ENCODE results near the gene SLC2A5.

The SLC2A5 gene

DNA sequence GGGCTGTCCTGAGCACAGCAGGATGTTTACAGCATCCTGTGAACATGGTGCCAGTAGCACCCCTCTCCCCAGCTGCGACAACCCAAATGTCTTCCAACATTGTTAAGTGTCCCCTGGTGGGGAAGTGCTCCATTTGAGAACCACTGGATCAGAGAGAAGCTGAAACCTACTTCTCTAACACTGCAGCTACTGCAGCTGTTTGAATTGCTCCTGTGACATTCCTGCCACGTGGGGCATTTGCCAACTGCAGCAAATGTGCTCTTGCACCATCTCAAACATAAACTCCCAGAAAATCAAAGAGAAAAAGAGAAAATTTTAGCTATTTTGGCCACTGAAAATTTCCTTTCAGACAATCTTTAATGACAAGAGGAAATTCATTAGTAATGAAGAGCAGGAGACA lies 11.0 kb downstream of the SLC2A5 start:
- TF ChIP-seq FOXM1 (IDR thresholded peaks at IDR 0.05; ENCODE audit: borderline replicate concordance, low read depth) (no peak), TCF12 (IDR thresholded peaks at IDR 0.05; ENCODE audit: low read depth) (no peak), NFIC (IDR thresholded peaks at IDR 0.05) (no peak), YY1 (IDR thresholded peaks at IDR 0.05; ENCODE audit: low read depth) (no peak), EGR1 (IDR thresholded peaks at IDR 0.05) (no peak), TEAD4 (IDR thresholded peaks at IDR 0.05) (peak; percentile 62)
- TF ChIP-seq, protein P1, sequence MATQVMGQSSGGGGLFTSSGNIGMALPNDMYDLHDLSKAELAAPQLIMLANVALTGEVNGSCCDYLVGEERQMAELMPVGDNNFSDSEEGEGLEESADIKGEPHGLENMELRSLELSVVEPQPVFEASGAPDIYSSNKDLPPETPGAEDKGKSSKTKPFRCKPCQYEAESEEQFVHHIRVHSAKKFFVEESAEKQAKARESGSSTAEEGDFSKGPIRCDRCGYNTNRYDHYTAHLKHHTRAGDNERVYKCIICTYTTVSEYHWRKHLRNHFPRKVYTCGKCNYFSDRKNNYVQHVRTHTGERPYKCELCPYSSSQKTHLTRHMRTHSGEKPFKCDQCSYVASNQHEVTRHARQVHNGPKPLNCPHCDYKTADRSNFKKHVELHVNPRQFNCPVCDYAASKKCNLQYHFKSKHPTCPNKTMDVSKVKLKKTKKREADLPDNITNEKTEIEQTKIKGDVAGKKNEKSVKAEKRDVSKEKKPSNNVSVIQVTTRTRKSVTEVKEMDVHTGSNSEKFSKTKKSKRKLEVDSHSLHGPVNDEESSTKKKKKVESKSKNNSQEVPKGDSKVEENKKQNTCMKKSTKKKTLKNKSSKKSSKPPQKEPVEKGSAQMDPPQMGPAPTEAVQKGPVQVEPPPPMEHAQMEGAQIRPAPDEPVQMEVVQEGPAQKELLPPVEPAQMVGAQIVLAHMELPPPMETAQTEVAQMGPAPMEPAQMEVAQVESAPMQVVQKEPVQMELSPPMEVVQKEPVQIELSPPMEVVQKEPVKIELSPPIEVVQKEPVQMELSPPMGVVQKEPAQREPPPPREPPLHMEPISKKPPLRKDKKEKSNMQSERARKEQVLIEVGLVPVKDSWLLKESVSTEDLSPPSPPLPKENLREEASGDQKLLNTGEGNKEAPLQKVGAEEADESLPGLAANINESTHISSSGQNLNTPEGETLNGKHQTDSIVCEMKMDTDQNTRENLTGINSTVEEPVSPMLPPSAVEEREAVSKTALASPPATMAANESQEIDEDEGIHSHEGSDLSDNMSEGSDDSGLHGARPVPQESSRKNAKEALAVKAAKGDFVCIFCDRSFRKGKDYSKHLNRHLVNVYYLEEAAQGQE (IDR thresholded peaks at IDR 0.05; ENCODE audit: low read depth): no peak
- TF ChIP-seq, protein P2, sequence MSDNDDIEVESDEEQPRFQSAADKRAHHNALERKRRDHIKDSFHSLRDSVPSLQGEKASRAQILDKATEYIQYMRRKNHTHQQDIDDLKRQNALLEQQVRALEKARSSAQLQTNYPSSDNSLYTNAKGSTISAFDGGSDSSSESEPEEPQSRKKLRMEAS (IDR thresholded peaks at IDR 0.05): no peak

DNA sequence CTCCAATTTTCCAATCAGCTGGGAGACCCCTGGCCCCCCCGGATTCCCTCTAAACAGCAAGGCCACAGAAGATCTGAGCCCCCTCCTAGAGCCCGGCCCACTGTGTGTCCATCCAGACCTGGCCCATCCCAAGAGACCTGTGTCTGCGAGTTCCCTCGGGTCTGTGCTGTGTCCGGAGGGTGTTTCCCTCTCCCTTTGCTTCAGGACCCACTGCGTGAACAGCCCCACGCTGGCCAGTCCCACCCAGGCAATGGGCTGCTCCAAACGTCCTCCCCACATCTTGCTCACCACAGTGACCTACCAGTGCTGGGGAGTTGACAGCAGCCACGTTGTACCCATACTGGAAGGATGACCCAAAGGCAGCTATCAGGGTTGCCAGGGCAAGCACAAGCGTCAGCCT lies 11.6 kb downstream of the SLC2A5 start:
- TF ChIP-seq FOXM1 (IDR thresholded peaks at IDR 0.05; ENCODE audit: borderline replicate concordance, low read depth) (no peak), TEAD4 (IDR thresholded peaks at IDR 0.05) (no peak)

DNA sequence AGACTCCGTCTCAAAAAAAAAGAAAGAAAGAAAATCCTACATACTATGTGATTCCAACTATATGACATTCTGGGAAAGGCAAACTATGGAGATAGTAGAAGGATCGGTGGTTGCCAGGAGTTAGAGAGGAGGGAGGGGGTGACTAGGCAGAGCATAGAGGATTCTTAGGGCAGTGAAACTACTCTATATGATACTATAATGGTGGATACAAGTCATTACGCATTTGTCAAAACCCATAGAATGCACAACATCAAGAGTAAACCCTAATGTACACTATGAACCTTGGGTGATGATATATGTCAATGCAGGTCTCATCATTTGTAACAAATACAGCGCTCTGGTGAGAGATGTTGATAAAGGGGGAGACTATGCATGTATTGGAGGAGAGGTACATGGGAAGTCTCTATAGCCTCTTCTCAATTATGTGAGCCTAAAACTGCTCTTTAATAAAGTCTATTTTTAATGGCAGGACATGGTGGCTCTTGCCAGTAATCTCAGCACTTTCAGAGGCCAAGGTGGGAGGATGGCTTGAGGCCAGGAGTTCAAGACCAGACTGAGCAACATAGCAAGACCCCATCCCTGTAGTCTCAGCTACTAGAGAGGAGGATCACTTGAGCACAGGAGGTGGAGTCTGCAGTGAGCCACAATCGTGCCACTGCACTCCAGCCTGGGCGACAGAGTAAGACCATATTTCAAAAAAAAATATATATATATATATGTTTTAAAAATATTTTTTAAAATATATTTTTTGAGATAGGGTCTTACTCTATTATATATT lies 17.0 kb downstream of the SLC2A5 start:
- TF ChIP-seq TAF1 (IDR thresholded peaks at IDR 0.05; ENCODE audit: low read depth): no peak
- TF ChIP-seq, protein P1 (IDR thresholded peaks at IDR 0.05; ENCODE audit: low read depth): no peak
- no peak for TF ChIP-seq EGR1 (IDR thresholded peaks at IDR 0.05)
- TF ChIP-seq RAD21 (IDR thresholded peaks at IDR 0.05; ENCODE audit: low read depth): no peak
- no peak for TF ChIP-seq ZBTB7A (IDR thresholded peaks at IDR 0.05; ENCODE audit: low read depth)
- TF ChIP-seq, protein P2 (IDR thresholded peaks at IDR 0.05): no peak
- no peak for TF ChIP-seq TCF12 (IDR thresholded peaks at IDR 0.05; ENCODE audit: low read depth)
- no peak for TF ChIP-seq NFIC (IDR thresholded peaks at IDR 0.05)
- TF ChIP-seq YY1 (IDR thresholded peaks at IDR 0.05; ENCODE audit: low read depth): no peak
- TF ChIP-seq, protein P3, sequence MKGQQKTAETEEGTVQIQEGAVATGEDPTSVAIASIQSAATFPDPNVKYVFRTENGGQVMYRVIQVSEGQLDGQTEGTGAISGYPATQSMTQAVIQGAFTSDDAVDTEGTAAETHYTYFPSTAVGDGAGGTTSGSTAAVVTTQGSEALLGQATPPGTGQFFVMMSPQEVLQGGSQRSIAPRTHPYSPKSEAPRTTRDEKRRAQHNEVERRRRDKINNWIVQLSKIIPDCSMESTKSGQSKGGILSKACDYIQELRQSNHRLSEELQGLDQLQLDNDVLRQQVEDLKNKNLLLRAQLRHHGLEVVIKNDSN (IDR thresholded peaks at IDR 0.05): no peak
- TF ChIP-seq CEBPB (IDR thresholded peaks at IDR 0.05): no peak
- TF ChIP-seq EP300 (IDR thresholded peaks at IDR 0.05; ENCODE audit: borderline replicate concordance): no peak
- no peak for TF ChIP-seq TEAD4 (IDR thresholded peaks at IDR 0.05)
- TF ChIP-seq CREB1 (IDR thresholded peaks at IDR 0.05; ENCODE audit: low read depth): no peak
- no peak for TF ChIP-seq FOXM1 (IDR thresholded peaks at IDR 0.05; ENCODE audit: borderline replicate concordance, low read depth)

DNA sequence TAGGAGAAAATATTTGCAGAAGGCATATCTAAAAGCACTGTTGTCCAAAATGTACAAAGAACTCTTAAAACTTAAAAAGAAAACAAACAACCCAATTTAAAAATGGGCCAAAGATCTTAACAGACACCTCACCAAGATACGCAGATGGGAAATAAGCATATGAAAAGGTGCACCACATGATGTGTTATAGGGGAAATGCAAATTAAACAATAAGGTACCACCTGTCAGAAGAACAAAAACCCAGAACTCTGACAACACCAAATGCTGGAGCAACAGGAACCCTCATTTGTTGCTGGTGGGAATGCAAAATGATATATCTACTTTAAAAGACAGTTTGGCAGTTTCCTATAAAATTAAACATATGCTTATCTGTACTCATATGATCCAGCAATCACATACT lies 18.1 kb downstream of the SLC2A5 start:
- TF ChIP-seq YY1 (IDR thresholded peaks at IDR 0.05; ENCODE audit: low read depth) (no peak), TEAD4 (IDR thresholded peaks at IDR 0.05) (no peak), EGR1 (IDR thresholded peaks at IDR 0.05) (no peak), CEBPB (IDR thresholded peaks at IDR 0.05) (no peak), NFIC (IDR thresholded peaks at IDR 0.05) (no peak), EP300 (IDR thresholded peaks at IDR 0.05; ENCODE audit: borderline replicate concordance) (no peak), FOXM1 (IDR thresholded peaks at IDR 0.05; ENCODE audit: borderline replicate concordance, low read depth) (no peak), ZBTB7A (IDR thresholded peaks at IDR 0.05; ENCODE audit: low read depth) (no peak), TAF1 (IDR thresholded peaks at IDR 0.05; ENCODE audit: low read depth) (no peak), TCF12 (IDR thresholded peaks at IDR 0.05; ENCODE audit: low read depth) (no peak), RAD21 (IDR thresholded peaks at IDR 0.05; ENCODE audit: low read depth) (no peak)
- TF ChIP-seq, protein P1 (IDR thresholded peaks at IDR 0.05; ENCODE audit: low read depth): no peak
- TF ChIP-seq, protein P2 (IDR thresholded peaks at IDR 0.05): no peak
- TF ChIP-seq, protein P3 (IDR thresholded peaks at IDR 0.05): no peak

Measured in Ishikawa (cell line).